Measurements from ENCODE around the gene DMD.

Gene DMD

GRCh38 chrX:31166832-31167231 lies 2044.5 kb downstream of the DMD start:
- no peak for DNase-seq
- no peak for ATAC-seq

GRCh38 chrX:31166416-31166815 lies 2044.9 kb downstream of the DMD start:
- ATAC-seq (no peak), DNase-seq (no peak)

GRCh38 chrX:31165241-31166035 lies 2045.9 kb downstream of the DMD start:
- DNase-seq = no peak
- ATAC-seq = no peak

- DNase-seq = no peak
- no peak for ATAC-seq
These were observed 2056.4 kb downstream of the DMD start for GRCh38 chrX:31154946-31155345.

- DNase-seq = no peak
- no peak for ATAC-seq
These were observed 2057.8 kb downstream of the DMD start for GRCh38 chrX:31153475-31154047.

GRCh38 chrX:31147175-31147574 lies 2064.2 kb downstream of the DMD start:
- no peak for ATAC-seq
- no peak for DNase-seq

- ATAC-seq = no peak
- no peak for DNase-seq
These were observed 2071.4 kb downstream of the DMD start for GRCh38 chrX:31139961-31140360.

GRCh38 chrX:31138124-31138523 lies 2073.2 kb downstream of the DMD start:
- no peak for ATAC-seq
- DNase-seq = no peak

- ATAC-seq (peak; percentile 55), DNase-seq (no peak)
These were observed 2075.2 kb downstream of the DMD start for GRCh38 chrX:31136144-31136611.

GRCh38 chrX:31132821-31133241 lies 2078.5 kb downstream of the DMD start:
- ATAC-seq (no peak), DNase-seq (no peak)

- no peak for ATAC-seq
- no peak for DNase-seq
These were observed 2080.7 kb downstream of the DMD start for GRCh38 chrX:31130457-31131220.

- DNase-seq (no peak), ATAC-seq (no peak)
These were observed 2082.5 kb downstream of the DMD start for GRCh38 chrX:31128855-31129254.

GRCh38 chrX:31127716-31128115 lies 2083.6 kb downstream of the DMD start:
- no peak for ATAC-seq
- no peak for DNase-seq

GRCh38 chrX:31126205-31126604 lies 2085.1 kb downstream of the DMD start:
- DNase-seq = no peak
- no peak for ATAC-seq

GRCh38 chrX:31124536-31124935 lies 2086.8 kb downstream of the DMD start:
- DNase-seq (no peak), ATAC-seq (no peak)

GRCh38 chrX:31123335-31123734 lies 2088.0 kb downstream of the DMD start:
- DNase-seq (no peak), ATAC-seq (no peak)

GRCh38 chrX:31117266-31117665 lies 2094.1 kb downstream of the DMD start:
- no peak for ATAC-seq
- no peak for DNase-seq

GRCh38 chrX:31115398-31115797 lies 2096.0 kb downstream of the DMD start:
- DNase-seq (no peak), ATAC-seq (no peak)

- ATAC-seq = no peak
- no peak for DNase-seq
These were observed 2096.5 kb downstream of the DMD start for GRCh38 chrX:31114858-31115257.

GRCh38 chrX:31112226-31112999 lies 2098.9 kb downstream of the DMD start:
- DNase-seq (no peak), ATAC-seq (no peak)

GRCh38 chrX:31110657-31111056 lies 2100.7 kb downstream of the DMD start:
- ATAC-seq (no peak), DNase-seq (no peak)

- DNase-seq (peak; percentile 44), ATAC-seq (peak; percentile 96)
These were observed 2111.7 kb downstream of the DMD start for GRCh38 chrX:31099536-31100090.

Measured in stimulated activated naive CD8-positive, alpha-beta T cell treated with anti-CD3 and anti-CD28 coated beads, Interleukin-15, Interleukin-2, amounts not matched to agents 100 U/mL and 50 U/mL, for 24 hours (primary cell).